Measurements from ENCODE around the gene ETV6.

DNA sequence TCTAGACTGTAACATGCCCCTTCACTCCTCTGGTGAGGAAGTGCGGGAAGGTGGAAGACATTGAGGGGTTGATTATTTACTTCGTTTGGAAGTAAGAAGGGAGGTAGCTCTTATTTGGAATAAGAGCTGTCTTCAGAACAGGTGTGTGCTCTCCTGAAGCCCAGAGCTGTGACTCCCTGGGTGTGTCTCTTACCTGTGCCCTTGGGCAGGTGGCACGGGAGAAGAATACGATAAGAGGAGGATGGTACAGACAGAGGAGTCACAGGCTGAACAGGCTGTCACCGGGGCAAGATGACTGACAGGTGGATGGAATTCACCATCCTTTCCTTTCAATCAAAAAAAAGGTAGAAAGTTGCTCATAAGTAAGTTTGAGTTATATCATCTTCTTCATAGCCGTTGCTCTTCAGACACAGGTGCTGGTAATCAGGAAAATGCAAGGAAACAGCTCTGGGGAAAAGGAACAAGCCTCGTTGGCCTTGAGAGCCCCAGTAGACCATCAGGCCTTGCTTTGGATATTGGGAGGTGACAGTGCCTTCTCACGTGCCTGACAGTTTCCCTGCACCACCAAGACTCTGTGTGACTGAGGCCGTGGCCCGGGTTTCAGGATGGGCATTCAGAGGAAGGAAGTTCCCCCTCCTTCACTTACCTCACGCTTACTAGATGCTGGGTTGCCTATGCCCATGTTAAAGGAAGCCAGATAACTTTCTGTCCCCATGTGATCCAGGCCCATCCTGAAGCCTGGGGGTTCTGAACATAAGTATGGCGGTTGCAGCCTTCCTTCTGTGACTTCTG lies 120.4 kb downstream of the ETV6 start:
- no peak for TF ChIP-seq CTCF (IDR thresholded peaks at IDR 0.05; ENCODE audit: borderline replicate concordance, extremely low read depth, low read length, poor library complexity, severe bottlenecking)
- TF ChIP-seq EZH2 (IDR thresholded peaks at IDR 0.05; ENCODE audit: borderline replicate concordance, low read depth, low read length, severe bottlenecking): no peak
